ENCODE results near the gene ANKH. TPM values are rescaled to one million over a fixed set of nuclear protein-coding genes. Genes with fewer than 3 reads are reported as not detected.

Gene ANKH
- total RNA-seq, 1 experiment from 2014 or later, result 81.4 TPM

GRCh38 chr5:14816374-14816998 lies 55.1 kb downstream of the ANKH start:
- no peak overlapping the region for H3K27ac ChIP-seq

GRCh38 chr5:14813747-14814146 lies 57.8 kb downstream of the ANKH start:
- no TSS peak for BruUV-seq (replicated peaks)
- no peak for TF ChIP-seq EZH2 (IDR thresholded peaks at IDR 0.05; ENCODE audit: low read depth)
- TF ChIP-seq CTCF (conservative IDR thresholded peaks at IDR 0.05), result no peak
- peaks cover 20% of the 10 kb centered on the region for H3K4me1 ChIP-seq (replicated peaks; ENCODE audit: insufficient read depth)
- DNase-seq, result no peak
- H4K20me1 ChIP-seq (ENCODE audit: insufficient read depth), result no peaks in the 10 kb centered on the region
- no peak overlapping the region for H2AFZ ChIP-seq
- no peak overlapping the region for H3K27ac ChIP-seq
- 0 out of 2 replicates have a peak, but pooled peaks cover under 1% of the 10 kb centered on the region for H3K27me3 ChIP-seq (ENCODE audit: insufficient read depth, low read depth)
- H3K79me2 ChIP-seq (ENCODE audit: low read depth), result no peaks in the 10 kb centered on the region
- no peak overlapping the region for H3K4me2 ChIP-seq
- no peaks in the 10 kb centered on the region; the same call in 1 of the 2 replicates for H3K9me2 ChIP-seq (ENCODE audit: insufficient read depth)
- ChIA-PET POLR2A (ENCODE audit: unreplicated experiment) (no interaction called here), CTCF (no interaction called here)
- no peaks in the 10 kb centered on the region for H3K9me3 ChIP-seq (ENCODE audit: insufficient read depth, low read depth)
- H3K4me3 ChIP-seq, result no peak overlapping the region
- peaks cover 9% of the 10 kb centered on the region; the same call in 1 of the 2 replicates for H3F3A ChIP-seq (ENCODE audit: insufficient read depth, low read depth)
- H3K36me3 ChIP-seq (ENCODE audit: low read depth), result no peaks in the 10 kb centered on the region
- intact Hi-C loops (cut with micrococcal nuclease; ENCODE audit: unreplicated experiment), result no loop called here

More at GRCh38 chr5:14816374-14816998, 55.1 kb downstream of the ANKH start:
- H3K27me3 ChIP-seq (ENCODE audit: insufficient read depth, low read depth), result 0 out of 2 replicates have a peak, but pooled peaks cover 5% of the 10 kb centered on the region
- ChIA-PET POLR2A (ENCODE audit: unreplicated experiment) (no interaction called here), CTCF (no interaction called here)
- no peaks in the 10 kb centered on the region for H3K79me2 ChIP-seq (ENCODE audit: low read depth)
- no peaks in the 10 kb centered on the region for H3K9me2 ChIP-seq (ENCODE audit: insufficient read depth)
- no peak overlapping the region for H3K4me3 ChIP-seq
- no peaks in the 10 kb centered on the region for H3K36me3 ChIP-seq (ENCODE audit: low read depth)
- no peak for DNase-seq
- H3K4me1 ChIP-seq (replicated peaks; ENCODE audit: insufficient read depth), result no peaks in the 10 kb centered on the region
- intact Hi-C loops (cut with micrococcal nuclease; ENCODE audit: unreplicated experiment), result no loop called here
- H2AFZ ChIP-seq, result no peak overlapping the region
- no peaks in the 10 kb centered on the region for H3F3A ChIP-seq (ENCODE audit: insufficient read depth, low read depth)
- no peak overlapping the region for H3K4me2 ChIP-seq
- H3K9me3 ChIP-seq (ENCODE audit: insufficient read depth, low read depth), result no peaks in the 10 kb centered on the region
- no TSS peak for BruUV-seq (replicated peaks)
- TF ChIP-seq EZH2 (IDR thresholded peaks at IDR 0.05; ENCODE audit: low read depth) (no peak), CTCF (conservative IDR thresholded peaks at IDR 0.05) (no peak)
- H4K20me1 ChIP-seq (ENCODE audit: insufficient read depth), result no peaks in the 10 kb centered on the region

GRCh38 chr5:14812166-14812565 lies 59.4 kb downstream of the ANKH start:
- ChIA-PET CTCF (no interaction called here), POLR2A (ENCODE audit: unreplicated experiment) (no interaction called here)
- H3K4me3 ChIP-seq, result no peak overlapping the region
- no peaks in the 10 kb centered on the region for H3K79me2 ChIP-seq (ENCODE audit: low read depth)
- peaks cover 9% of the 10 kb centered on the region; the same call in 1 of the 2 replicates for H3F3A ChIP-seq (ENCODE audit: insufficient read depth, low read depth)
- no TSS peak for BruUV-seq (replicated peaks)
- H4K20me1 ChIP-seq (ENCODE audit: insufficient read depth), result no peaks in the 10 kb centered on the region
- peaks cover 20% of the 10 kb centered on the region for H3K4me1 ChIP-seq (replicated peaks; ENCODE audit: insufficient read depth)
- no peak for DNase-seq
- no peak for TF ChIP-seq CTCF (conservative IDR thresholded peaks at IDR 0.05)
- no peak for TF ChIP-seq EZH2 (IDR thresholded peaks at IDR 0.05; ENCODE audit: low read depth)
- H3K27me3 ChIP-seq (ENCODE audit: insufficient read depth, low read depth), result no peaks in the 10 kb centered on the region
- no peak overlapping the region for H3K4me2 ChIP-seq
- no peaks in the 10 kb centered on the region for H3K36me3 ChIP-seq (ENCODE audit: low read depth)
- H3K27ac ChIP-seq, result no peak overlapping the region
- no peak overlapping the region for H2AFZ ChIP-seq
- intact Hi-C loops (cut with micrococcal nuclease; ENCODE audit: unreplicated experiment), result no loop called here
- H3K9me2 ChIP-seq (ENCODE audit: insufficient read depth), result no peaks in the 10 kb centered on the region; the same call in 1 of the 2 replicates
- no peaks in the 10 kb centered on the region for H3K9me3 ChIP-seq (ENCODE audit: insufficient read depth, low read depth)
